HG03460 (cell line): ENCODE measurements around the gene USP53.
A peak's percentile ranks its signal among the peaks of the same experiment; 100 is the strongest.
"Not testable (repeated sequence)": the region's sequence is repeated elsewhere in the genome, so short reads cannot be mapped to it uniquely, and the experiment has no call there.

Source experiments
- ATAC-seq: cut with Tn5 transposase; IDR thresholded peaks from one replicate; pipeline ENCODE4 v1.9.1; 2021; ENCODE audit not compliant: unreplicated experiment

The USP53 gene

DNA sequence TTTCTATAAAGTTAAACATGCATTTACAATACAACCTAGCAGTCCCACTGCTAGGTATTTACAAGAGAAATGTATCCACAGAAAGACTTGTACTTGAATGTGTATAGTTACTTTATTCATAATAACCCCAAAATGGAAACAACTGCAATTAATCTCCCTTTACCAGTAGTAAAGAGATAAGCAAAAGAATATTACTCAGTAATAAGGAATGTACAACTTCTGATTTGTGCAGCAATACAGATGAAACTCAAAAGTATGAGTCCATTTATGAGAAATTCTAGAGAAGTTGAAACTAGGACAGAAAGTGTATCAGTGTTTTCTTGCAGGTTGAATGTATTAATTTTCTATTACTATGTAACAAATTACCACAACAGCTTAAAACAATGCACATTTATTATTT lies 15.2 kb downstream of the USP53 start:
- no peak for ATAC-seq

DNA sequence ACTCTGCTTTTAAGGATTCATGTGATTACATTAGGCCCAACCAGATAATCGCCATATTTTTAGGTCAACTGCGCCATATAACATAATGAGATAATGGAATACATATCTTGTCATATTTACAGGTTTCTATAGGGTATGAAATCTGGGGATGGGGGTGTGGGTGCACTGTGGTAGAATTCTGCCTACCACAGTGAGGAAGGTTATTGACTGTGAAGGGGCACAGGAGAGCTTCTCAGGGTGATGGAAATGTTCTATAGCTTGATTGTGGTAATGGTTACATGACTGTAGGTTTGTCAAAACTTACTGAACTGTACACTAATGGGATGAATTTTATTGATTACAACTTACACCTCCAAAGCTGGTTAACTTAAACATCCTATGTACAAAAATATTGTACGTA lies 15.9 kb downstream of the USP53 start:
- ATAC-seq: no peak

DNA sequence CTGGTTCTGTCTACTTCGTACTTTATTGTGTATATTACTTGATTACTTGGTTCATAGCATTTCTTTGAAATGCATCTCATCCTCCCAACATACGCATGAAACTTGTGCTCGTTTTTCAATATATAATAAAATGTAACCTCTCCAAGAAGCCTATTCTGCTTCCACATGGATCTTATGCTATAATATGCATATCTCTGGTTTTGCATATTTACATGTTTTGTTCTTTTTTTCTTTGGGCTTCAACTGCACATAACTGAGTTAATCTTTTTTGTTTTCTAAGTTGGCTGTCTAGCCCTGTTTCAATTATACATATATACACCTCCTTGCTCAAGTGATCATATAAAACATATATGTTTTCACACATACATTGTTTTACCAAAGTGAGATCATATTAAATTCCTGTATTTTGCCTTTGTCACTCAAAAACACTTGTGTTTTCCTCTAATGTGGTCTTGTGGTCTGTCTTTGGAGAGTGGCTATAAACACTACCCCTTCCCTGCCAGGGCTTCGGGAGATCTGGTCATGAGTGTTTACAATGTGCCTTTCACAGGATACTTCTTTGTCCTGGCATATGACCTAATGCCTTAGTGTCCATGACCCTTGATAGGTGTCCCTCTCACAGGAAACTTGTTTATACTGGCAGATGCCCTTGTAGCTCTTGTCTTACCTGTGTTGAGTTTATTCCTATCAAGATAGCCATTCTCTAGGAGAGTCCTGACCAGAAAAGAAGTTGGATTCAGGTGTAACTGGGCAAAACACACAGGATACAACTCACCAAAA lies 17.6 kb downstream of the USP53 start:
- ATAC-seq: no peak

DNA sequence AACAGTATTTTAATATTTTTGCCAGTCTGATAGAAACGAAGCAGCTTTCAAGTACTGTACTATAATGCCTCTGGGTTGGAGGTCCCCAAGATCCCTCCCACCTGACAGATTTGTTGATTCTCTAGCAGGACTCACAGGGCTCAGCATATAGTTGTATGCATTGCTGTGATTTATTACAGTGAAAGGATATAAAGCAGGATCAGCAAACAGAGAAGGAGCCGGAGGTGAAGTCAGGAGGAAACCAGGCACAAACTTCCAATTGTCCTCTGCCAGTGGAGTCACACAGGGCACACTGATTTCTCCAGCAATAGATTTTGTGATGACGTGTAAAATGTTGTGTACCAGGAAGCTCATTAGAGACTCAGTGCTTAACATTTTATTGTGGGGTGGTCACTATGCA lies 19.0 kb downstream of the USP53 start:
- ATAC-seq: no peak

DNA sequence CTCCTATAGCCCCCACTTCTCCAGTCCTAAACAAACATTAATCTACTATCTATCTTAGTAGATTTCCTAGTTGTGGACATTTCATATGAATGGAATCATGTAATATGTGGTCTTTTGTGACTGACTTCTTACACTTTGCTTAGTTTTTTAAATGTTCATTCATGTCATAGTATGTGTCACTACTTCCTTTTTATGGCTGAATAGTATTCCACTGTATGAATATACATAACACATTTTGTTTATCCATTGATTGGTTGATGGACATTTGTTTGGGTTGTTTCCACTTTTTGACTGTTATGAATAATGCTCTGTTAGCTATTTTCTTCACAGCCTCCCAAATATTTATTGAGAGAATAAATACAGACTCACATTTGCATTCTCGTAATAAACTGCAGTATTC lies 19.8 kb downstream of the USP53 start:
- no peak for ATAC-seq

DNA sequence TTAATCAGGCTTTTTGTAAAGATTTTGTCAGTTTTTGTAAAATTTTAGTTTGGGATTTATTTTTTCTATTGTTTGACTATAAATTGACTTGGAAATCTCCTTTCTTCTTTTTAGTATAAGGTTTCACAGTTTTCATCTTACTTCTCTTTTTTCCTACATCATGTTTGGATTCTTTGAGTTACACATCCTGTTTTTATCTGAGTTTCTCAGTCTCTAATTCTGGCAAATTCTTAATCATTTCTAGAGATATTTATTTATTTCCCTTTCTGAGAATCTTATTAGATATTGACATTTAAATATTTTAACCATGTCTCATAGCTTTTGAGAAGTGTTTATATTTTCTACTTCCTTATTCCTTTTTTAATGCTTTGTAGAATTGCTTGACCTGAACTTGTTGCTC lies 20.7 kb downstream of the USP53 start:
- no peak for ATAC-seq

DNA sequence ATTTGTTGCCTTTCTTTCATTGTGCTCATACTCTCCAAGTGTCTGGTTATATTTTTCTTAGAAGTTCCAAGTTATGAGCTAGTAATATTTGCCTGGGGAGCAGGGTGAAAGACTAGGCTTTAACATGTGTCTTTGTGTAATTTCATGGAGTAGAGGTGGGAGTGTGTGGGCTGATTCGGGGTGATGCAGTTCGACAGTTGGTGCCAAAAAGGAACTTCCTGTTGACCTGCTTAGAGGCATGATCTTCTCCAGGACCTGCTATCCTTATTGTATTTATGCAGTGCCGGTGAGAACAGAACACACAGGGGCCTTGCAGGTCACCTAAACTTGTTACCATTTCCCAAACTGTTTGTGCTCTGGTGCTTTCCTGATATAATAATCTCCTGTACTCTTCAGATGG lies 21.2 kb downstream of the USP53 start:
- ATAC-seq: no peak

DNA sequence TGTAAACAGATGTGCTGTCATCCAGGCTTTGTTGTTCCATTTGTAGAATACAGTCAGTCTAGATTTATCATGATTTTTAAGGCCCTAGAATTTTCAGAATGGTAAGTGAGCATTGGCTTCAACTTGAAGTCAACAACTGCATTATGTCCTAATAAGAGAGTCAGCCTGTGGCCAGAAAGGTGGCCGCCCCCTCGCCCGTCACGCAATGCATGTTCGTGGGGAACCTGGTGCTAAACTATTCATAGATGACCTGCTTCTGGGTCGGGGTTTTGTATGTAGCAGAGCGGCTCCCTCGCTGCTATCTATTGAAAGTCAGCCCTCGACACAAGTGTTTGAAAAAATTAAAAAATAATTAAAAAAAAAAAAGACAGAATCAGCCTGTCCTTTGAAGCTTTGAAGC lies 24.7 kb downstream of the USP53 start:
- ATAC-seq: no peak

DNA sequence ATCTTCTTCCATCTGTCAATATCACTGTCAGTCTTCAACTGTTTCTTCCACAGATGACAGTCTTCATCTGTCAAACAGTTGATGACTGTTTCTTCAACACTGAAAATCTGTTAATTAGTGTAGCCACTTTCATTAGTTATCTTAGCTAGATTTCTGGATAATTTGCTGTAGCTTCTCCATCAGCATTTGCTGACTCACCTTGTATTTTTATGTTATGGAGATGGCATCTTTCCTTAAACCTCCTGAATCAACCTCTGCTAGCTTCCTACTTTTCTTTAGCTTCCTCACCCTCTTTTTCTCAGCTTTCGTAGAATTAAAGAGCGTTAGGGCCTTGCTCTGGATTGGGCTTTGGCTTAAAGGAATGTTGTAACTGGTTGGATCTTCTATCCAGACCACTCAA lies 25.1 kb downstream of the USP53 start:
- ATAC-seq: no peak

DNA sequence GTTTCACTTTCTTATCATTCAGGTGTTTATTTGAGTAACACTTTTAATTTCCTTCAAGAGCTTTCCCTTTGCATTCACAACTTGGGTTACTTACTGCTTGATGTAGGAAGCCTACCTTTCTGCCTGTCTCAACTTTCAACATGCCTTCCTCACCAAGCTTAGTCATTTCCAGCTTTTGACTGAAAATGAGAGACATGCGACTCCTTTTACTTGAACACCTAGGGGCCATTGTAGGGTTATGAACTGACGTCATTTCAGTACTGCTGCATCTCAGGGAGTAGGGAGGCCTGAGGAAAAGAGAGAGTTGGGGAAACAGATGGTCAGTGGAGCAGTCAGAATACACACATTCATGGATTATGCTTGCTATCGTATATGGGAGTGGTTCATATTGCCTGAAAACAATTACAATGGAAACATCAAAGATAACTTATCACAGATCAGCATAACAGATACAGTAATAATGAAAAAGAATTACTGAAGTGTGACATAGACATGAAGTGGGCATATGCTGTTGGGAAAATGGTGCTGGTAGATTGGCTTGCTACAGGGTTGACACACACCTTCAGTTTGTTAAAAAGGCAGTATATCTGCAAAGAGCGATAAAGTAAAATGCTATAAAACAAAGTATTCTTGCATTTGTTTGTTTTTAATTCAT lies 25.7 kb downstream of the USP53 start:
- ATAC-seq: peak; percentile 99

DNA sequence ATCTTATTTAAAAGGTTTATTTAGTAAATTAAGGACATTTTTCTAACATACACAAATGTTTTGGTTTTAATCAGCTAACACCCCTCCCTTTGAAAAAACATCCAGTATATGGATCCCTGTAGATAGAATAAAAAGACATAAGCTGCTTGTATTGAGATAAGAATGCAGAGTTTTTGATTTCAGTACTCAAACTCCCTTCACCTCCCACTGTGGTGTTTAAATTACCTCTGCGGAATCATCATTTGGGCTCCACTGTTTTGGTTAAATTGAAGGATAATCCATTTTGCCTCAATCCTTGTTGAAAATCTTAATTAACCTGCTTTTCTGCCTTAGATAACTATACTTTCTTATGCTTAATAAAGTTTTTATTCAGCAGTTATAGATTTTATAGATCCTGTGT lies 27.6 kb downstream of the USP53 start:
- ATAC-seq: no peak

DNA sequence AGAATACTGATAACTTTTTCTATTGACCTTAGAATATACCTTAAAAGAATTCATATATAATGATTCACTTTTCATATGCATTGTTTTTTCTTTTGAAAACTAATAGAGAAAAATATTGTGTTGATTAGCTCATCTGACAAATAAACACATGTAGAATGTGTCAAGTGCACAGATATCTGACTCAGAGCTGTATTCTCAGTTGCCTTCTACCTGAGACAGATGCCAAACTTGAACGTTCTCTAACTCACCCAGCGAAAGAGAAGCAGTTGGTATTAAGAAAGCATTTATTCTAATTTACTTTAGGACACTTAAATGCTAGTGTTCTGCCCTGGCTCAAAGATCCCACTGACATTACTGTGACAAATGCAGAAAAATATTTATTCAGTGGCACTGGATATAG lies 28.1 kb downstream of the USP53 start:
- ATAC-seq: no peak

DNA sequence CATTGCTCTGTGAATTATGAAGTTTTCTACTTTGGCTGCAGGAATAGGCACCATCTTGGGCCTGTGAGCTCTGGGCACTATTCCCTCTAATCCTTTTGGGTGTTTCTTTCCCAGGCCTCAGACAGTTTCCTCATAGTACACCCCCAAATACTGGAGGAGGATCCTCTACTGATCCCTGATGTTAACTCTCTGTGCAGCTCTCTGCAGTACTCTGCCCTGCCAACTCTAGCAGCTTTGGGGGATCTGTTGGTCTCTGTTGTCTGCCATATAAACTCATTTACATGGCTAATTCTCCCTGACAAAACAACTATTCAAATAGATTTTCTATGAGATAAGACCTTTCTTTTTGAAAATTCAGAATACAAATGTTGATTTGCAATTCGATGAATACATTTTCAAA lies 29.9 kb downstream of the USP53 start:
- no peak for ATAC-seq

DNA sequence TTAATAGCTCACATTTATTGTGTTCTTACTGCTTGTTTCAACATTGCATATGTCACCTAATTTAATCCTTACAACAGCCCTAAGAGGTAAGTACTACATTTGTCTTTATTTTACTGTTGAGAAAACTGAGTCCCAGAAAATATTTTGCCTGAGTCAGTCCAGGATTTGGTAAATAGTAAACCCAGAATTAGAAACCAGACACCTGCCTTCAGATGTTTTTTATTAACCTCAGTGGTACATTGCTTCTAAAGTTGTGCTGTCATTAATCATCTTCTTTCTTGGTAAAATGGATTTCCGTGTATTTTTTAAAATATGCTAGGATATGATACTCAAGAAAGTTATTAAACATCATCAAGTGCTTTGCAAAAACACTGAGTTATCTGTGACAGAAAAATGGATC lies 31.4 kb downstream of the USP53 start:
- no peak for ATAC-seq

DNA sequence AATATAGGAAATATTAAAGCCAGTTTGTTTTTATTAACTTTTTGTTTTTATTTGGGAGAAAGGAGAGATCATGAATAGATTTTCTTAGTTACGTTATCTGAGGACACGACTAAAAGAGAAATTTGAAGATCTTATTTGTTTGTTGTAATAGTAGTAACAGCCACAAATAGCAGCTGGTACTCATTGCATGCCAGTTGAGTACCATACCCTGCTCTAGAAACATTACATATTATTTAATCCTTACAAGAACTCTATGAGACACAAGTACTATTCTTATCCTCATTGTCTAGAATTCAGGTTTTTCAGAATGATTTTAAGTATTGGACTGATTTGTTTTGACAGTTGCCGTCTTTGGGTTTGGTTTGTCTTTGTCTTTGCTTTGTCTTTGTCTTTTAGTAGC lies 31.8 kb downstream of the USP53 start:
- ATAC-seq: no peak

DNA sequence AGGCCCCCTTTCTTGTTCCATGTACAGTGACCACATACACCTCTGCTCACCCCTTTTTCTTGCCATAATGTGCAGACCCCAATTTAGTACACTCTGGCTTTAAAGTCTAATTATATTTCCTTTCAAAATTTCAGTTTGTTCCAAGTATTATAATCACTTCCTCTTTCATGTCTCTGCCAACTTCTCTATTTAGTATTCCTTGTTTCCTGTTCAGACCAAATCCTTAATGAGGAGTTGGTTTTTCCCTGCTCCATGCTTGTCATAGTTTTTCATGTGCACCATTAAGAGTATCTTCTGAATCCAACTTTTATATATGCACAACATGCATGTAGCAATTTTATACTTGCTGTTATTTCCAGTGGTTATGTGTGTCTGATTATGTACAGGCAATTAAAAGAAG lies 32.3 kb downstream of the USP53 start:
- ATAC-seq: no peak

DNA sequence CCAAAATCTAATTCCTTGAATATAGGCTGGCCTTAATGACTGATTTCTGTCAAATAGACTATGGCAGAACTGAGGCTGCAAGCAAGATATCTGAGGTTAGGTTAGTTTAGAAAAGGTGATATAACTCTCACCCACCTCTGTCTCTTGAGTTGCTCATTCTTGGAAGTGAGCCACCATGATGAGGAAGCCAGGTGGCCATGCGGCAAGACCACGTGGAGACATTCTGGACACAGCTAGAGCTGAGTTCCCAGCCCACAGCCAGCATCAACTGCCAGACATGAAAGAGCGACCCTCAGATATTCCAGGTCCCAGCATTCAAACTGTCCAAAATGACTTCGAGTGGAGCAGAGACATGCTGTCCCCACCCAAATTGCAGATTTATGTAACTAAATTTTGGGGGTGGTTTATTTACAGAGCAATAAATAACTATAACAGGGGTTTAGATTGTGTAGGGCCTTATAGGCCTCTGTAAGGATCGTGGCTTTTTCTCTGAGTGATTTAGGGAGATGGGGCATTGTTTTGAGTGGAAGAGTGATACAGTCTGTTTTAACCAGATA lies 33.7 kb downstream of the USP53 start:
- ATAC-seq: no peak

DNA sequence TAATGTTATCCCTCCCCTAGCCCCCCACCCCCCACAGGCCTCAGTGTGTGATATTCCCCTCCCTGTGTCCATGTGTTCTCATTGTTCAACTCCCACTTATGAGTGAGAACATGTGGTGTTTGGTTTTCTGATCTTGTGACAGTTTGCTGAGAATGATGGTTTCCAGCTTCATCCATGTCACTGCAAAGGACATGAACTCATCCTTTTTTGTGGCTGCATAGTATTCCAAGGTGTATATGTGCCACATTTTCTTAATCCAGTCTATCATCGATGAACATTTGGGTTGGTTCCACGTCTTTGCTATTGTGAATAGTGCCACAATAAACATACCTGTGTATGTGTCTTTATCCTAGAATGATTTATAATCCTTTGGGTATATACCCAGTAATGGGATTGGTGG lies 38.5 kb downstream of the USP53 start:
- ATAC-seq: not testable (repeated sequence)

DNA sequence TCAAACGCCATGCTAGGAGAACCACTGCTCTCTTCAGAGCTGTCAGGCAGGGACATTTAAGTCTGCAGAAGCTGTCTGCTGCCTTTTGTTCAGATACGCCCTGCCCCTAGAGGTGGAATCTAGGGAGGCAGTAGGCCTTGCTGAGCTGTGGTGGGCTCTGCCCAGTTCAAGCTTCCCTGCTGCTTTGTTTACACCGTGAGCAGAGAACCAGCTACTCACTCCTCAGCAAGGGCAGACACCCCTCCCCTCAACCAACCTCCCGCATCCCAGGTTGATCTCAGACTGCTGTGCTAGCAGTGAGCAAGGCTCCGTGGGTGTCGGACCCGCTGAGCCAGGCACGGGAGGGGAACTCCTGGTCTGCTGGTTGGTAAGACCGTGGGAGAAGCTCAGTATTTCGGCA lies 42.7 kb downstream of the USP53 start:
- ATAC-seq: not testable (repeated sequence)

DNA sequence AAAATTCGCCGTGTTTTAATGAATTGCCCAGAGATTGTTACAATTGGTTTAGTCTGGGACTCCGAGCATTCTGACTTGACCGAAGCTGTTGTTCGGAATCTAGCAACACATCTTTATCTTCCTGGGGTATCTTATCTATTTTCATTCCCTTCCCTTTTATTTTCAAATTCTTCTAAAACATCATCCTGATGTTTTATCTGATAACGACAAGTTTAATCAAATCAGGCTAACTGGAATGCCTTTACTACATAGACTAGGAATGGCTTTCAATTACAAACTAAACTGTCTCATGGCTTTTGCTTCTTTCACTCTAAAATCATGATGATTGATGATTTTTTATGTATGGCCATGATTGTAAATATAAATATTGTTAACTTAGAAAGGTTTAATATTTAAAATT lies 48.0 kb downstream of the USP53 start:
- ATAC-seq: no peak

DNA sequence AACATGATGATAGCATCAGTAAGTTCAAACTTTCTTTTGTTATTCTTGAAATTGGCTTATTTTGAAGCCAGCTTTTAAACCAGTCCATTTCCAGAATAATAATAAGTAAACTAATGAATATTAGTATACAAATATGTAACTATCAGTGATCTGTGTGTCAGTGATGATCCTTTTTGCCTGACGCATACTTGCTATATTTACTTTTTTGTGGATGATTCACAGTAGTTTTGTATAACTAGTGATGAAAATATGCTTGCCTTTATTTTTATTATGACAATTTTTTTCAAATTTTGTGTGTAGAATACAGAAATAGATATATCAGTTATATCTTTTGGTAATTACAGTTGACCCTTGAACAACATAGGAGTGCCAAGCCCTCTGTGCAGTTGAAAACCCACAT lies 49.5 kb downstream of the USP53 start:
- no peak for ATAC-seq

DNA sequence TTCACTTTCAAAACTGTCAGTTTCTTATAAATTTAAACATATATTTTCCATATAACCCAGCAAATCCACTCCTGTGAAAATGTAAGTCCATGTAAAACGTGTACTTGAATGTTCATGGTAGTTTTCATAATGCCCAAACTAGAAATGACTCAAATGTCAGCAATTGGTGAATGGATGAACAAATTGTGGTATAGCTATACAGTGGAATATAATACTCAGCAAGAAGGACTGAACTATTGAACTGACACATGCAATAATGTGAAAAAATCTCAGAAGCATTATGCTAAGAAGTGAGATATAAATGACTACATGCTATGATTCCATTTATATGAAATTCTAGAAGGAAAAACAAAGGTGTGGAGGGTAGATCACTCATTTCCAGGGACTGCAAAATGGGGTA lies 52.2 kb downstream of the USP53 start:
- no peak for ATAC-seq

DNA sequence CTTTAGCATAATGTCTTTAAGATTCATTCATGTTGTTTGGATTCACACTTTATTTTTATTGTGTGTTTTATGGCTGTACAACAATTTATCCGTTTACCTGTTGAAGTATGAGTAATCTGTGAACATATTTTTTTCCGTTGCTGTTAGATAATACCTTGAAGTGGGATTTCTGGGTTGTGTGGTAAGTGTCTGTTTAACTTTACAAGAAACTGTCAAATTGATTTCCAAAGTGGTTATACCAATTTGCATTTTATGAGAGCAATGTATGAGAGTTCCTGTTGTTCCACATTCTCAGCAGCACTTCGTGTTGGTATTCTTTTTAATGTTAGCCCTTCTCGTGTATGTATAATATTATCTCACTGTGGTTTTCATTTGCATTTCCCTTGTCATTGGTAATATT lies 53.6 kb downstream of the USP53 start:
- no peak for ATAC-seq
